Endothelial cell (in vitro differentiated cells): ENCODE data around the gene PSD. TPM values are rescaled to one million over a fixed set of nuclear protein-coding genes. Genes with fewer than 3 reads are reported as not detected.

Experiments
- DNase-seq: peaks from one replicate; pipeline ENCODE4 v3.0.0; 2021; ENCODE audit warnings: low spot score
- H3K27ac Mint-ChIP-seq: one replicate; pipeline ENCODE4 v1.8.0; 2021; ENCODE audit warnings: mixed read lengths, inconsistent platforms; ENCODE audit not compliant: unreplicated experiment
- H3K27me3 Mint-ChIP-seq: one replicate; pipeline ENCODE4 v1.8.0; 2021; ENCODE audit warnings: mild to moderate bottlenecking, moderate library complexity, mixed read lengths, inconsistent platforms; ENCODE audit not compliant: unreplicated experiment
- H3K36me3 Mint-ChIP-seq: one replicate; pipeline ENCODE4 v1.8.0; 2021; ENCODE audit warnings: mild to moderate bottlenecking, low read depth, mixed read lengths, inconsistent platforms; ENCODE audit not compliant: unreplicated experiment
- H3K4me1 Mint-ChIP-seq: one replicate; pipeline ENCODE4 v1.8.0; 2021; ENCODE audit warnings: mild to moderate bottlenecking, mixed read lengths, inconsistent platforms; ENCODE audit not compliant: unreplicated experiment
- H3K4me3 Mint-ChIP-seq: one replicate; pipeline ENCODE4 v1.8.0; 2021; ENCODE audit warnings: mild to moderate bottlenecking, mixed read lengths, inconsistent platforms; ENCODE audit not compliant: unreplicated experiment
- H3K9me3 Mint-ChIP-seq: one replicate; pipeline ENCODE4 v1.8.0; 2021; ENCODE audit warnings: mixed read lengths, inconsistent platforms; ENCODE audit not compliant: unreplicated experiment
- CTCF ChIP-seq: fragments of 200-600 bp; sonication (generic); IDR thresholded peaks from one replicate; pipeline ENCODE4 v1.5.0; 2021; ENCODE audit warnings: antibody characterized with exemption; ENCODE audit not compliant: unreplicated experiment
- total RNA-seq: library from RNA; stranded (reverse); fragmentation: NEBNext Ultra II Directional; extraction: Animal tissue kit (Norgen Biotek cat#: 25700); gene quantifications from one replicate; pipeline ENCODE4 v1.2.1, GENCODE V29; 2021; ENCODE audit not compliant: unreplicated experiment

Gene PSD
- total RNA-seq, 1 donor from 2014 or later: 0.31 TPM

- Mint-ChIP-seq H3K9me3 (no peaks in the 10 kb centered on the region), H3K36me3 (peaks cover 8% of the 10 kb centered on the region), H3K27ac (no peak overlapping the region), H3K4me3 (no peak overlapping the region), H3K27me3 (peaks cover 8% of the 10 kb centered on the region), H3K4me1 (peaks cover 12% of the 10 kb centered on the region)
- no peak for DNase-seq
- TF ChIP-seq CTCF: no peak
These were observed 6.9 kb upstream of the PSD start for GRCh38 chr10:102425444-102425843.

GRCh38 chr10:102424916-102425315, 6.3 kb upstream of the PSD start:
- no peak overlapping the region for H3K27ac Mint-ChIP-seq

GRCh38 chr10:102424145-102424544, 5.6 kb upstream of the PSD start:
- Mint-ChIP-seq H3K9me3 (no peaks in the 10 kb centered on the region), H3K27ac (no peak overlapping the region), H3K4me1 (peaks cover 14% of the 10 kb centered on the region), H3K4me3 (no peak overlapping the region), H3K36me3 (peaks cover 8% of the 10 kb centered on the region), H3K27me3 (peaks cover 10% of the 10 kb centered on the region)
- DNase-seq: no peak
- no peak for TF ChIP-seq CTCF

More at GRCh38 chr10:102424916-102425315, 6.3 kb upstream of the PSD start:
- TF ChIP-seq CTCF: no peak
- Mint-ChIP-seq H3K4me3 (no peak overlapping the region), H3K4me1 (peaks cover 12% of the 10 kb centered on the region), H3K9me3 (no peaks in the 10 kb centered on the region), H3K27me3 (peaks cover 8% of the 10 kb centered on the region), H3K36me3 (peaks cover 8% of the 10 kb centered on the region)
- no peak for DNase-seq

- peak overlapping the region; percentile 49 for H3K4me3 Mint-ChIP-seq
- no peak for DNase-seq
- peaks cover 8% of the 10 kb centered on the region for H3K36me3 Mint-ChIP-seq
- TF ChIP-seq CTCF: no peak
- no peak overlapping the region for H3K27ac Mint-ChIP-seq
- H3K9me3 Mint-ChIP-seq: no peaks in the 10 kb centered on the region
- peaks cover 12% of the 10 kb centered on the region for H3K27me3 Mint-ChIP-seq
- peaks cover 17% of the 10 kb centered on the region for H3K4me1 Mint-ChIP-seq
These were observed 4.9 kb upstream of the PSD start for GRCh38 chr10:102423372-102423968.

- Mint-ChIP-seq H3K4me3 (peak overlapping the region; percentile 77), H3K27ac (no peak overlapping the region), H3K9me3 (no peaks in the 10 kb centered on the region), H3K36me3 (peaks cover 11% of the 10 kb centered on the region), H3K27me3 (peaks cover 20% of the 10 kb centered on the region), H3K4me1 (peaks cover 17% of the 10 kb centered on the region)
- DNase-seq: peak; percentile 80
- peak; percentile 48 for TF ChIP-seq CTCF
These were observed 4.1 kb upstream of the PSD start for GRCh38 chr10:102422545-102423129.
